Glutamatergic neuron (in vitro differentiated cells): ENCODE data around the gene TMC8. TPM values are rescaled to one million over a fixed set of nuclear protein-coding genes. Genes with fewer than 3 reads are reported as not detected.

Source experiments
- DNase-seq: peaks from one replicate; pipeline ENCODE4 v3.0.0; 2022
- H3K27ac Mint-ChIP-seq: one replicate; pipeline ENCODE4 v1.8.0; 2020; ENCODE audit warnings: mild to moderate bottlenecking, mixed read lengths, inconsistent platforms; ENCODE audit not compliant: unreplicated experiment
- H3K27me3 Mint-ChIP-seq: one replicate; pipeline ENCODE4 v1.8.0; 2020; ENCODE audit warnings: mild to moderate bottlenecking, moderate library complexity, mixed read lengths, inconsistent platforms; ENCODE audit not compliant: unreplicated experiment
- H3K36me3 Mint-ChIP-seq: one replicate; pipeline ENCODE4 v1.8.0; 2020; ENCODE audit warnings: mild to moderate bottlenecking, mixed read lengths, inconsistent platforms; ENCODE audit not compliant: unreplicated experiment
- H3K4me1 Mint-ChIP-seq: one replicate; pipeline ENCODE4 v1.8.0; 2020; ENCODE audit warnings: mild to moderate bottlenecking, low read depth, mixed read lengths, inconsistent platforms; ENCODE audit not compliant: unreplicated experiment
- H3K4me3 Mint-ChIP-seq: one replicate; pipeline ENCODE4 v1.8.0; 2020; ENCODE audit warnings: mild to moderate bottlenecking, mixed read lengths, inconsistent platforms; ENCODE audit not compliant: unreplicated experiment
- H3K9me3 Mint-ChIP-seq: one replicate; pipeline ENCODE4 v1.8.0; 2020; ENCODE audit warnings: mild to moderate bottlenecking, moderate library complexity, mixed read lengths, inconsistent platforms; ENCODE audit not compliant: unreplicated experiment
- total RNA-seq: library from RNA; stranded (reverse); fragmentation: NEBNext Ultra II Directional; extraction: Animal tissue kit (Norgen Biotek cat#: 25700); gene quantifications from one replicate; pipeline ENCODE4 v1.2.1, GENCODE V29; 2021; ENCODE audit not compliant: unreplicated experiment
- TF ChIP-seq, protein P1 (sequence below): fragments of 200-600 bp; sonication (generic); IDR thresholded peaks from one replicate; pipeline ENCODE4 v1.5.0; 2021; ENCODE audit not compliant: partially characterized antibody, unreplicated experiment

Gene TMC8
- total RNA-seq, 1 donor from 2014 or later, result not detected

DNA sequence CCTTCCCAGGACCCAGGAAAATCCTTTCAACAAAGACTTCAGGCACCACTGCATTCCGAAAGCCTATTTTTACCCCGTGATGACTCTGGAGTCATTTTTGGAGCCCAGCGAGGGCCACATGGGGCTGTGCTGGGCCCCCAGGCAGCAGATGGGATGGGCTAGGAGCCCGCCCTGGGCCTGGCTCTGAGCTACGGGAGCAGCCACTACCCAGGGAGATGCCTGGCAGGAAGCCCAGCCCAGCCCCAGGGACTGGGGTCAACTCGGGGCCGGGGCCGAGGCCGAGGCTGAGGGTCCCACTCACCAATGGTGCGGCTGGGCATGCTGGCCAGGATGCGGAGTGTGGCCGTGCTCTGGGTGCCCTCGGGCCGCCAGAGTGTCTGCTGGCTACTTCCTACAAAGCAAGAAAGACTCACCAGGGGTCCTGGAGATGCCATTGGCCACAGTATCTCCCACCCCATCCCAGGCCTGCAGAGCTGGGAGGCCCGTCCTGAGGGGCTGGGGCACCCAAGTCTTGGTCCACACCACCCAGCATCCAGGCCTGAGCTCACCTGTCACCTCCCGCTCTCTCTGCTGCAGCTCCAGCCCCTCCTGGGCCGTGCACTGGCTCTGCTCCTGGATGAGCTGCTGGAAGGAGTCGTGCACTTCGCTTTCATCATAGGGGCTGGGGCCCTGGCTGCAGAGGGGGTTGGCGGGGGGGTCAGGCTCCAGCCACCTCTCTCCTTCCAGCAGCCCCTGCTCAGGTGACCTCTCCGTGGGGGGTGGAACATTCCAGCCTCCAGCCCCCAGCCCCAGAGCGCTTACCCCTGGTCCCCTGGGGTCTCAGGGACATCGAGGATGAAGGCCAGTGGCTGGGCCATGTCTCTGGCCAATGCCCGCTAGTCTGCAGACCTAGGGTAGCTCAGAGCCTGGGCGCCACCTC is 4.3 kb upstream of the TMC8 start:
- peaks cover 4% of the 10 kb centered on the region for H3K9me3 Mint-ChIP-seq
- no peak for DNase-seq
- no peaks in the 10 kb centered on the region for H3K4me1 Mint-ChIP-seq
- no peaks in the 10 kb centered on the region for H3K36me3 Mint-ChIP-seq
- TF ChIP-seq, protein P1, sequence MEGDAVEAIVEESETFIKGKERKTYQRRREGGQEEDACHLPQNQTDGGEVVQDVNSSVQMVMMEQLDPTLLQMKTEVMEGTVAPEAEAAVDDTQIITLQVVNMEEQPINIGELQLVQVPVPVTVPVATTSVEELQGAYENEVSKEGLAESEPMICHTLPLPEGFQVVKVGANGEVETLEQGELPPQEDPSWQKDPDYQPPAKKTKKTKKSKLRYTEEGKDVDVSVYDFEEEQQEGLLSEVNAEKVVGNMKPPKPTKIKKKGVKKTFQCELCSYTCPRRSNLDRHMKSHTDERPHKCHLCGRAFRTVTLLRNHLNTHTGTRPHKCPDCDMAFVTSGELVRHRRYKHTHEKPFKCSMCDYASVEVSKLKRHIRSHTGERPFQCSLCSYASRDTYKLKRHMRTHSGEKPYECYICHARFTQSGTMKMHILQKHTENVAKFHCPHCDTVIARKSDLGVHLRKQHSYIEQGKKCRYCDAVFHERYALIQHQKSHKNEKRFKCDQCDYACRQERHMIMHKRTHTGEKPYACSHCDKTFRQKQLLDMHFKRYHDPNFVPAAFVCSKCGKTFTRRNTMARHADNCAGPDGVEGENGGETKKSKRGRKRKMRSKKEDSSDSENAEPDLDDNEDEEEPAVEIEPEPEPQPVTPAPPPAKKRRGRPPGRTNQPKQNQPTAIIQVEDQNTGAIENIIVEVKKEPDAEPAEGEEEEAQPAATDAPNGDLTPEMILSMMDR, result no peak
- H3K4me3 Mint-ChIP-seq, result no peak overlapping the region
- peaks cover 15% of the 10 kb centered on the region for H3K27me3 Mint-ChIP-seq
- H3K27ac Mint-ChIP-seq, result no peak overlapping the region

DNA sequence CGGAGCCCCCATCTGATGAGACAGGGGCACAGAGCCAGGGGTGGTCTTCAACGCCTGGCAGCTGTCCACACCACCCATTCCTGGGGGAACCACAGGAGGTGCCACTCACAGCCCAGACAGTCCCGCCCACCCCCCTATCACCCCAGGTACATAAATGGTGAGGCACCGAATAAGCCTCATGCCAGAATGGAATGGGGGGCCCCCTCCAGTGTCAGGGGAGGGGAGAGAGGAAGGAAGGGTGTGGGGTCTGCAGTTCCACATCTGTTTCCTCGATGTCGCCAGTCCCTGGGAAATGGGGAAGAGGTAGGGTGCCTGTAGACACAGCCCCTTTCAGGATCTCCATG is 3.7 kb upstream of the TMC8 start:
- TF ChIP-seq, protein P1, result no peak
- no peak overlapping the region for H3K27ac Mint-ChIP-seq
- peaks cover 15% of the 10 kb centered on the region for H3K27me3 Mint-ChIP-seq
- no peak overlapping the region for H3K4me3 Mint-ChIP-seq
- H3K4me1 Mint-ChIP-seq, result no peaks in the 10 kb centered on the region
- no peaks in the 10 kb centered on the region for H3K36me3 Mint-ChIP-seq
- H3K9me3 Mint-ChIP-seq, result peaks cover 4% of the 10 kb centered on the region
- no peak for DNase-seq

GRCh38 chr17:78127239-78127887 is 3.2 kb upstream of the TMC8 start:
- H3K4me3 Mint-ChIP-seq, result no peak overlapping the region
- no peaks in the 10 kb centered on the region for H3K4me1 Mint-ChIP-seq
- peaks cover 4% of the 10 kb centered on the region for H3K9me3 Mint-ChIP-seq
- no peak overlapping the region for H3K27ac Mint-ChIP-seq
- no peaks in the 10 kb centered on the region for H3K36me3 Mint-ChIP-seq
- peaks cover 14% of the 10 kb centered on the region for H3K27me3 Mint-ChIP-seq
- DNase-seq, result no peak
- TF ChIP-seq, protein P1, result no peak

DNA sequence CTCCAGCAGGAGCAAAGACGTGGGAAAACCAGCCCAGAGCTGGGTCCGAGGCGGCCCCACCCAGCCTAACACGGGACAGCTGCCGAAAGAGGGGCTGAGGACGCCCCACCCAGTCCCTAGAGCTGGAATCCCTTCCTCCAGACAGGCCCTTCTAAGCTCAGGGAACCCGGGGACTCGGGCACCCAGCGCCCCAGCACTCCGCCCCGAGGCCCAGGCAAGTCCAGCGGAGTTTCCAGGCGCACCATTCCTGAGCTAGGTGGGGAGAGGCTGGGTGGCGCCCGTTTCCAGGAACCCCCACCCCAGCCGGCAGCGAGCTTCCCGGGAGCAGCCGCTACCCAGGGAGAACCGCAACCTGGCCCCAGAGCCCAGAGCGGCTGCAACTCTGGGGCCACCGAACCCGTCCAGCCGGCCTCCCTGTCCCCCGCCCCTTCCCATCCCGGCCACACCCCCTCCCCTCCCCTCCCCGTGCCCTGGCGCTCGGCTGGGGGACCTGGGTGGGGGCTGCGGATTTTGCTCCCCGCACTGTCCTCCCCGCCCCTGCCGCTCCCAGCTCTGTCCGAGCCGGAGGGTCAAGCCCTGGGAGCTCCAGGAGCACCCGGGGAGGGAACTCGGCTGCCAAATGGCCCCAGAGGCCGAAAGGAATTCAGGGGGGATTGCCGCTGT is 2.6 kb upstream of the TMC8 start:
- H3K4me3 Mint-ChIP-seq, result no peak overlapping the region
- H3K27me3 Mint-ChIP-seq, result peaks cover 14% of the 10 kb centered on the region
- no peaks in the 10 kb centered on the region for H3K4me1 Mint-ChIP-seq
- no peak for DNase-seq
- H3K36me3 Mint-ChIP-seq, result no peaks in the 10 kb centered on the region
- H3K9me3 Mint-ChIP-seq, result peaks cover 4% of the 10 kb centered on the region
- H3K27ac Mint-ChIP-seq, result no peak overlapping the region
- TF ChIP-seq, protein P1, result no peak
